H1 (cell line): ENCODE results near the gene STK32C. TPM values are rescaled to one million over a fixed set of nuclear protein-coding genes. Genes with fewer than 3 reads are reported as not detected.

Source experiments
- CTCF ChIA-PET: fragments of 300-600 bp; sonication (Branson Sonifier 250); formaldehyde crosslinking; loops from one replicate; lab custom pipeline; 2021; ENCODE audit not compliant: partially characterized antibody; lab: Charles Lee
- POLR2A ChIA-PET: fragments of 300-600 bp; sonication (Branson Sonifier 250); formaldehyde crosslinking; loops from one replicate; lab custom pipeline; 2021; ENCODE audit warnings: inconsistent platforms; ENCODE audit not compliant: partially characterized antibody; lab: Charles Lee
- DNase-seq, 2 experiments: peaks; one replicate each; pipeline versions ENCODE4 v3.0.0 to v3.0.0-alpha.2; 2010 to 2022; ENCODE audit warnings: low spot score in 2 of 2, low read depth in 1 of 2, mixed read lengths in 1 of 2
- FAIRE-seq: peaks from 2 replicates; lab custom pipeline; 2011; peaks lifted over from hg19 to GRCh38; lab: Jason Lieb, UNC
- H2AFZ ChIP-seq: 2 replicates; pipeline ENCODE4 v1.8.1; 2012; ENCODE audit warnings: low read length, inconsistent platforms
- H2AK5ac ChIP-seq: 2 replicates; pipeline ENCODE4 v1.6.1; 2013; ENCODE audit warnings: low read depth, low read length
- H2BK120ac ChIP-seq: replicated peaks from 2 replicates; pipeline ENCODE3; 2013; ENCODE audit warnings: low read depth, low read length, inconsistent platforms
- H2BK12ac ChIP-seq: 2 replicates; pipeline ENCODE4 v1.6.1; 2013; ENCODE audit warnings: low read depth, low read length
- H2BK15ac ChIP-seq: 2 replicates; pipeline ENCODE4 v1.6.1; 2013; ENCODE audit warnings: low read length
- H2BK20ac ChIP-seq: 2 replicates; pipeline ENCODE4 v1.6.1; 2013; ENCODE audit warnings: low read length
- H2BK5ac ChIP-seq: 2 replicates; pipeline ENCODE4 v1.6.1; 2013; ENCODE audit warnings: low read depth, low read length
- H3K14ac ChIP-seq: 2 replicates; pipeline ENCODE4 v1.6.1; 2013; ENCODE audit warnings: inconsistent platforms; ENCODE audit not compliant: insufficient read length
- H3K18ac ChIP-seq: 2 replicates; pipeline ENCODE4 v1.6.1; 2013; ENCODE audit warnings: low read length; ENCODE audit errors: extremely low read depth
- H3K23ac ChIP-seq: 2 replicates; pipeline ENCODE4 v1.6.1; 2013; ENCODE audit warnings: inconsistent platforms; ENCODE audit not compliant: insufficient read length
- H3K23me2 ChIP-seq: 2 replicates; pipeline ENCODE4 v1.6.1; 2013; ENCODE audit warnings: low read depth, low read length
- H3K27ac ChIP-seq: 2 replicates; pipeline ENCODE4 v1.6.1; 2011; ENCODE audit warnings: low read depth, low read length, inconsistent platforms
- H3K27me3 ChIP-seq, 4 experiments: replicated peaks in 1 of 4; 1 replicate in 1 of 4; 2 replicates in 3 of 4; pipeline versions ENCODE4 v1.6.1 to v1.8.1; 2011 to 2013; ENCODE audit warnings: low read length in 3 of 4, mild to moderate bottlenecking in 3 of 4, inconsistent platforms in 2 of 4, mixed read lengths in 2 of 4, moderate library complexity in 1 of 4; ENCODE audit not compliant: control insufficient read depth in 3 of 4, insufficient read depth in 3 of 4; ENCODE audit errors: extremely low read depth in 1 of 4
- H3K36me3 ChIP-seq, 4 experiments: 2 replicates each; pipeline versions ENCODE4 v1.6.1 to v1.8.1; 2011 to 2013; ENCODE audit warnings: mild to moderate bottlenecking in 4 of 4, low read length in 3 of 4, moderate library complexity in 2 of 4, control low read depth in 1 of 4, inconsistent platforms in 1 of 4; ENCODE audit not compliant: insufficient read depth in 4 of 4, control insufficient read depth in 2 of 4
- H3K4ac ChIP-seq: replicated peaks from 2 replicates; pipeline ENCODE3; 2013; ENCODE audit warnings: low read length, low read depth, mixed read lengths, inconsistent platforms; ENCODE audit not compliant: insufficient read length
- H3K4me1 ChIP-seq, 4 experiments: replicated peaks in 1 of 4; 1 replicate in 1 of 4; 2 replicates in 3 of 4; pipeline versions ENCODE4 v1.6.1 to v1.8.1; 2011 to 2013; ENCODE audit warnings: low read length in 3 of 4, inconsistent platforms in 2 of 4, mixed read lengths in 1 of 4; ENCODE audit not compliant: insufficient read depth in 4 of 4, control insufficient read depth in 3 of 4
- H3K4me2 ChIP-seq, 2 experiments: 2 replicates each; pipeline versions ENCODE4 v1.6.1 to v1.8.1; 2011 to 2013; ENCODE audit warnings: low read depth in 2 of 2, low read length in 2 of 2, control low read depth in 1 of 2, inconsistent platforms in 1 of 2, mild to moderate bottlenecking in 1 of 2; ENCODE audit not compliant: insufficient read depth in 1 of 2
- H3K4me3 ChIP-seq, 4 experiments: fragments of 200-600, 300-600 bp in 1 of 4; sonication (generic), shearing (Covaris generic), sonication (Bioruptor Twin) in 1 of 4; 2 replicates each; pipeline versions ENCODE4 v1.5.1 to v1.8.1; 2011 to 2016; ENCODE audit warnings: low read length in 4 of 4, low read depth in 3 of 4, control low read depth in 2 of 4, inconsistent platforms in 2 of 4, mild to moderate bottlenecking in 2 of 4, mixed read lengths in 1 of 4, moderate library complexity in 1 of 4; ENCODE audit not compliant: insufficient read depth in 2 of 4; ENCODE audit errors: extremely low read depth in 1 of 4
- H3K56ac ChIP-seq: replicated peaks from 2 replicates; pipeline ENCODE3; 2013; ENCODE audit warnings: low read depth, mild to moderate bottlenecking, mixed read lengths, low read length, inconsistent platforms; ENCODE audit not compliant: insufficient read length
- H3K79me1 ChIP-seq: 2 replicates; pipeline ENCODE4 v1.6.1; 2013; ENCODE audit warnings: low read depth, low read length, control low read depth
- H3K79me2 ChIP-seq, 2 experiments: 2 replicates each; pipeline versions ENCODE4 v1.6.1 to v1.8.1; 2012 to 2013; ENCODE audit warnings: low read length in 2 of 2, mild to moderate bottlenecking in 2 of 2, inconsistent platforms in 1 of 2; ENCODE audit not compliant: insufficient read depth in 2 of 2, control insufficient read depth in 1 of 2
- H3K9ac ChIP-seq, 4 experiments: replicated peaks in 1 of 4; 1 replicate in 1 of 4; 2 replicates in 3 of 4; pipeline versions ENCODE4 v1.6.1 to v1.8.1; 2011 to 2013; ENCODE audit warnings: low read depth in 3 of 4, low read length in 3 of 4, control low read depth in 2 of 4, mild to moderate bottlenecking in 2 of 4, moderate library complexity in 2 of 4, inconsistent platforms in 1 of 4; ENCODE audit errors: extremely low read depth in 1 of 4
- H3K9me3 ChIP-seq, 2 experiments: 2 replicates each; pipeline versions ENCODE4 v1.6.1 to v1.8.1; 2012 to 2013; ENCODE audit warnings: mild to moderate bottlenecking in 2 of 2, moderate library complexity in 2 of 2, control low read depth in 1 of 2, inconsistent platforms in 1 of 2, low read depth in 1 of 2, low read length in 1 of 2, mixed read lengths in 1 of 2; ENCODE audit not compliant: insufficient read depth in 2 of 2
- H4K20me1 ChIP-seq, 2 experiments: replicated peaks in 1 of 2; 2 replicates each; pipeline versions ENCODE3 to v1.8.1; 2011 to 2013; ENCODE audit warnings: inconsistent platforms in 2 of 2, low read length in 2 of 2, mild to moderate bottlenecking in 1 of 2; ENCODE audit not compliant: insufficient read depth in 2 of 2, control insufficient read depth in 1 of 2
- H4K5ac ChIP-seq: 2 replicates; pipeline ENCODE4 v1.6.1; 2013; ENCODE audit warnings: low read length, low read depth, mixed read lengths, inconsistent platforms; ENCODE audit not compliant: insufficient read length
- H4K8ac ChIP-seq: 2 replicates; pipeline ENCODE4 v1.8.0; 2013; ENCODE audit warnings: mild to moderate bottlenecking, moderate library complexity, low read length, inconsistent platforms; ENCODE audit not compliant: insufficient read depth; ENCODE audit errors: extremely low read depth
- H4K91ac ChIP-seq: replicated peaks from 2 replicates; pipeline ENCODE3; 2013; ENCODE audit warnings: low read length, mixed read lengths, inconsistent platforms; ENCODE audit not compliant: insufficient read length
- GABPA ChIP-seq: IDR thresholded peaks from 2 replicates; pipeline ENCODE4 v1.6.1; 2011; ENCODE audit warnings: mild to moderate bottlenecking, low read length, moderate library complexity, borderline replicate concordance; ENCODE audit not compliant: insufficient read depth
- KDM4A ChIP-seq: IDR thresholded peaks from one replicate; pipeline ENCODE4 v1.7.1; 2012; ENCODE audit warnings: low read depth, mild to moderate bottlenecking, moderate library complexity, low read length, inconsistent platforms; ENCODE audit not compliant: severe bottlenecking
- PHF8 ChIP-seq: fragments of 200-600 bp; sonication (generic); conservative IDR thresholded peaks from 2 replicates; pipeline ENCODE4 v1.7.1; 2012; ENCODE audit warnings: low read depth, mild to moderate bottlenecking, inconsistent platforms, low read length, moderate library complexity
- RNF2 ChIP-seq: fragments of 200-900, 300-1000 bp; sonication (generic); IDR thresholded peaks from 2 replicates; pipeline ENCODE4 v1.7.1; 2016; ENCODE audit warnings: borderline replicate concordance, low read depth, mild to moderate bottlenecking, antibody characterized with exemption, low read length; ENCODE audit not compliant: poor library complexity, severe bottlenecking; ENCODE audit errors: missing control alignments
- SP4 ChIP-seq: IDR thresholded peaks from 2 replicates; pipeline ENCODE4 v1.6.1; 2012; ENCODE audit warnings: low read length, inconsistent platforms
- WGBS, 2 experiments: shearing (Covaris generic) in 1 of 2; methylation state at CpG; one replicate each; pipeline versions ENCODE4 v1.1.6 to v1.1.7; 2013 to 2015; ENCODE audit warnings: low lambda C conversion rate in 2 of 2, mixed read lengths in 2 of 2, inconsistent platforms in 1 of 2, low coverage in 1 of 2, missing lambda C conversion rate in 1 of 2; ENCODE audit not compliant: insufficient replicate concordance in 2 of 2, insufficient coverage in 1 of 2, insufficient read length in 1 of 2; ENCODE audit errors: extremely low coverage in 1 of 2, missing lambda C conversion rate in 1 of 2; 5-methylcytosine and 5-hydroxymethylcytosine counted together
- polyA plus RNA-seq, 7 experiments: library from polyadenylated mRNA; depleted of rRNA in 3 of 7; stranded (reverse) in 5 of 7; unstranded in 2 of 7; fragments of >200 nt in 5 of 7; fragments of 200-250 nt in 2 of 7; gene quantifications; 1 replicate in 5 of 7; 2 replicates in 1 of 7; 4 replicates in 1 of 7; pipeline versions ENCODE4 v1.2.1 to v1.2.3, GENCODE V29; 2011 to 2013; ENCODE audit warnings: missing spikeins in 2 of 7, mixed read lengths in 2 of 7
- total RNA-seq: library from RNA; stranded (reverse); fragmentation: NEBNext Ultra II Directional; extraction: Animal tissue kit (Norgen Biotek cat#: 25700); gene quantifications from 2 replicates; pipeline ENCODE4 v1.2.1, GENCODE V29; 2021

STK32C gene
- total and polyA plus RNA-seq, 2 of the 8 experiments (the other 6 are each of a cell fraction or from before 2014, with no cell fraction given) = 10.6 to 15.6 TPM

DNA sequence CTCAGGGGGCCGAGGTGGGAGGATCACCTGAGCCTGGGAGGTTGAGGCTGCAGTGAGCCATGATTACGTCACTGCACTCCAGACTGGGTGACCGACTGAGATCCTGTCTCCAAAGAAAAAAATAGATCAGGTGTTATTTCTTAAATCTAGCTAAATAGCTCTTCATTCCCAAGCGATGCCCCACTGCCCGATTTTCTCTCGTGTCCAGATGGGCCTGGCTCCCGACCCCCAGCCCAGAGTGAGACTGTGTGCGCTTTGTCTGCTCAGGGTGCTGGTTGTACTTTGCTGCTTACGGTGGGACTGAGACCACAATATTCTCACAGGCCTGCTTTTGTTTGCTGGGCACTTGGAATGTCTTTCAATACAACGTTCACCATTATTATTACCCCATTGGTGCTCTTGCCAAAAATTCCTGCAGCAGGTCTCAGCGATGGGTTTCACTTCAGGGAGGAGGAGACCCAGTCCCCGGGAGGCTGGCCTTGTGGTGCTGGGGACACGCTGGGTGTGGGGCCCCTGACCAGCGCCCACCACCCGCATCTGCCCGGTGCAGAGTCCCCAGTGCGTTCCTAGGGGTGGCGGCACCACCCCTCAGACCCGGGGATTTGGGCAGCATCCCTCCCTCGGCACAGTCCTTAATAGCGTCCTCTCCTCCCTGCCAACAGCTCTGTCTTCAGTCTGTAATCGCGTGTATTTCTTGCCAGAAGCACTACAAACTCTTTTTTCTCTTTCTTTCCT is 141.4 kb downstream of the STK32C start:
- H3K27ac ChIP-seq = no peak overlapping the region
- no peak overlapping the region for H2AFZ ChIP-seq
- H2BK12ac ChIP-seq = no peak overlapping the region
- H4K91ac ChIP-seq = no peak overlapping the region
- no peak overlapping the region for H2BK5ac ChIP-seq
- DNase-seq = no peak
- H3K23me2 ChIP-seq = peaks cover 4% of the 10 kb centered on the region; the same call in 1 of the 2 replicates
- H3K56ac ChIP-seq = no peak overlapping the region
- H3K79me2 ChIP-seq = no peaks in the 10 kb centered on the region
- CTCF ChIA-PET = no interaction called here
- H2BK120ac ChIP-seq = no peak overlapping the region
- H4K20me1 ChIP-seq = no peaks in the 10 kb centered on the region
- H3K36me3 ChIP-seq = no peaks in the 10 kb centered on the region
- H3K14ac ChIP-seq = no peak overlapping the region
- H4K5ac ChIP-seq = no peak overlapping the region
- no peak for FAIRE-seq
- H4K8ac ChIP-seq = no peak overlapping the region
- no peak overlapping the region for H3K9ac ChIP-seq
- no peak overlapping the region for H2AK5ac ChIP-seq
- H3K4me2 ChIP-seq = no peak overlapping the region
- no peaks in the 10 kb centered on the region for H3K79me1 ChIP-seq
- 93% methylated on average over 20 of the region's 23 CpGs; no CpG with 5 or more reads in 1 of the 2 experiments for WGBS, 2 experiments
- H3K18ac ChIP-seq = no peak overlapping the region
- no peak overlapping the region for H3K4me3 ChIP-seq
- POLR2A ChIA-PET = interaction anchor here (1.0 kb wide), 1 partner anchor 9 kb away, joined by 3 read pairs; no protein-coding TSS in a partner anchor
- H3K9me3 ChIP-seq = no peaks in the 10 kb centered on the region
- peaks cover 0 to 17% (median 12%) of the 10 kb centered on the region in 4 experiments; a peak in 6 of 7 replicates for H3K4me1 ChIP-seq
- H3K23ac ChIP-seq = no peak overlapping the region
- H2BK20ac ChIP-seq = no peak overlapping the region
- no peak overlapping the region for H3K4ac ChIP-seq
- H3K27me3 ChIP-seq = no peaks in the 10 kb centered on the region; a peak in 2 of 7 replicates
- no peak overlapping the region for H2BK15ac ChIP-seq
- no peak for TF ChIP-seq PHF8
- TF ChIP-seq GABPA = no peak
- no peak for TF ChIP-seq RNF2
- TF ChIP-seq SP4 = no peak
- no peak for TF ChIP-seq KDM4A
